Aorta (tissue), 5 donors: ENCODE data around the gene DUSP9. TPM values are rescaled to one million over a fixed set of nuclear protein-coding genes. Genes with fewer than 3 reads are reported as not detected.

ENCODE experiments used
- ATAC-seq: fragments of 200-7000 bp; cut with Tn5 transposase; one replicate; pipeline ENCODE4 v1.9.1; 2022; ENCODE audit warnings: moderate library complexity; ENCODE audit not compliant: low FRiP score
- DNase-seq, 2 donors: peaks; one replicate each; pipeline ENCODE4 v3.0.0-alpha.2; 2020
- H3K27ac ChIP-seq, 2 donors: one replicate each; pipeline ENCODE4 v1.5.1; 2013; ENCODE audit warnings: low read length in 2 of 2, mild to moderate bottlenecking in 2 of 2, moderate library complexity in 2 of 2, control low read depth in 1 of 2, inconsistent platforms in 1 of 2, low read depth in 1 of 2
- H3K27me3 ChIP-seq, 2 donors: one replicate each; pipeline ENCODE4 v1.6.1; 2013; ENCODE audit warnings: control low read depth in 1 of 2, low read length in 1 of 2, mild to moderate bottlenecking in 1 of 2, moderate library complexity in 1 of 2; ENCODE audit not compliant: insufficient read depth in 2 of 2, control insufficient read depth in 1 of 2
- H3K36me3 ChIP-seq, 2 donors: one replicate each; pipeline ENCODE4 v1.6.1; 2013; ENCODE audit warnings: control low read depth in 1 of 2, low read length in 1 of 2, mild to moderate bottlenecking in 1 of 2; ENCODE audit not compliant: insufficient read depth in 2 of 2, control insufficient read depth in 1 of 2
- H3K4me1 ChIP-seq, 2 donors: one replicate each; pipeline ENCODE4 v1.6.1; 2013; ENCODE audit warnings: low read length in 2 of 2, control low read depth in 1 of 2, mild to moderate bottlenecking in 1 of 2, moderate library complexity in 1 of 2; ENCODE audit not compliant: insufficient read depth in 2 of 2, control insufficient read depth in 1 of 2
- H3K4me3 ChIP-seq, 2 donors: one replicate each; pipeline ENCODE4 v1.5.1; 2013; ENCODE audit warnings: low read length in 2 of 2, control low read depth in 1 of 2, mild to moderate bottlenecking in 1 of 2
- H3K9me3 ChIP-seq: one replicate; pipeline ENCODE4 v1.6.1; 2013; ENCODE audit warnings: mild to moderate bottlenecking, low read length; ENCODE audit not compliant: control insufficient read depth
- WGBS, 2 donors: extraction: QIAGEN DNeasy Blood & Tissue Kit; methylation state at CpG; one replicate each; pipeline ENCODE4 v1.1.7; 2013; 5-methylcytosine and 5-hydroxymethylcytosine counted together
- intact Hi-C, 2 donors: fragments of 100-400 bp; cut with DNase I; formaldehyde crosslinking; loops; one replicate each; pipeline versions ENCODE4 v1.14.2 to v1.15.0; 2022
- polyA plus RNA-seq, 2 donors: library from polyadenylated mRNA; stranded (reverse); fragments of 200-250 nt; gene quantifications; one replicate each; pipeline ENCODE4 v1.2.3, GENCODE V29; 2013
- total RNA-seq, 2 donors: library from RNA; stranded (reverse); fragmentation: NEBNext Ultra II Directional; extraction: Animal tissue kit (Norgen Biotek cat#: 25700); gene quantifications; one replicate each; pipeline ENCODE4 v1.2.1, GENCODE V29; 2021
- donor health status: healthy with polysubstance abuse.
- donor health status: Bipolar disorder and iron deficiency.
- donor health status: DM: no; HTN: no; CAD: no.
- donor health status: DM: no; HTN: no; CAD: no.
- donor health status: DM: yes; HTN: yes; CAD: no.

DUSP9 gene
- total and polyA plus RNA-seq, 4 donors, result not detected

DNA sequence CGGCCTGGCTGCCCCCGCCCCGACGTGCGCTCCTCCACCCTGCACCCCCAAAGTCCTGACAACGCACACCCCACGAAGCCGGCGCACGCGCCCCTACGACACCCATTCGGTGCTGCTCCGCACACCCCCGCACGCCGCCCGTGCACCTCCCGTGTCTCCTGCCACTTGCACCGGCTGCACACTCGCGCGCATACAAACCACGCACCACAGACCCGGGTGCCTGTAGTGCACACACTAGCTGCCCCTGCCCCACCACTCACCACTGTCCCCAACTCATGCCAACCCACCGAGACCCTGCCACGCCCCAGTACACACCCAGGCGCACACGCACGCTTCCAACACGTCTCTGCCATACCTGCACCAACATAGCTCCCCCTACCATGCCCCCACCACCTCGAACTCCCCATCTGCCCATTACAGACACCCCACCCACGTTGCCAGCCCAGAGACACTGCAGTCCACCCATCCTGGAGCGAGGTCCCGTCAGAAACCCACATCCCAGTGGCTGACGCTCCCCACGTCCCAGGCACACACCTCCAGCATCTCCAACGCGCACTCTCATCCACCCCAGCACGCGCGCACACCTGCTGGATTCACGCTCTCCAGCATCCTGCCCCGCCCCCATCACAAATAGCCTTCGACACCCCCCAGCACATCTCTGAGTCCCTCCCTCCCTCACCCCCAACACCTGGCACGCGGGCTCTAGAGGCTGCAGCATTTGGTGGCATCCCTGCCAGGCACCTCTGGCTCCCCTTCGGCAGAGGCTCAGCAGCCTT is 4.2 kb upstream of the DUSP9 start:
- ATAC-seq (no peak), DNase-seq (peak; percentile 38 to 61)
- no peaks in the 10 kb centered on the region for H3K36me3 ChIP-seq
- 2 to 38% methylated on average over 37 to 48 of the region's 48 CpGs for WGBS, 2 donors
- no peaks in the 10 kb centered on the region for H3K27me3 ChIP-seq
- no peak overlapping the region for H3K4me3 ChIP-seq
- H3K4me1 ChIP-seq, result no peaks in the 10 kb centered on the region
- H3K27ac ChIP-seq, result no peak overlapping the region
- intact Hi-C loops, result no loop called here
- H3K9me3 ChIP-seq, result no peaks in the 10 kb centered on the region

DNA sequence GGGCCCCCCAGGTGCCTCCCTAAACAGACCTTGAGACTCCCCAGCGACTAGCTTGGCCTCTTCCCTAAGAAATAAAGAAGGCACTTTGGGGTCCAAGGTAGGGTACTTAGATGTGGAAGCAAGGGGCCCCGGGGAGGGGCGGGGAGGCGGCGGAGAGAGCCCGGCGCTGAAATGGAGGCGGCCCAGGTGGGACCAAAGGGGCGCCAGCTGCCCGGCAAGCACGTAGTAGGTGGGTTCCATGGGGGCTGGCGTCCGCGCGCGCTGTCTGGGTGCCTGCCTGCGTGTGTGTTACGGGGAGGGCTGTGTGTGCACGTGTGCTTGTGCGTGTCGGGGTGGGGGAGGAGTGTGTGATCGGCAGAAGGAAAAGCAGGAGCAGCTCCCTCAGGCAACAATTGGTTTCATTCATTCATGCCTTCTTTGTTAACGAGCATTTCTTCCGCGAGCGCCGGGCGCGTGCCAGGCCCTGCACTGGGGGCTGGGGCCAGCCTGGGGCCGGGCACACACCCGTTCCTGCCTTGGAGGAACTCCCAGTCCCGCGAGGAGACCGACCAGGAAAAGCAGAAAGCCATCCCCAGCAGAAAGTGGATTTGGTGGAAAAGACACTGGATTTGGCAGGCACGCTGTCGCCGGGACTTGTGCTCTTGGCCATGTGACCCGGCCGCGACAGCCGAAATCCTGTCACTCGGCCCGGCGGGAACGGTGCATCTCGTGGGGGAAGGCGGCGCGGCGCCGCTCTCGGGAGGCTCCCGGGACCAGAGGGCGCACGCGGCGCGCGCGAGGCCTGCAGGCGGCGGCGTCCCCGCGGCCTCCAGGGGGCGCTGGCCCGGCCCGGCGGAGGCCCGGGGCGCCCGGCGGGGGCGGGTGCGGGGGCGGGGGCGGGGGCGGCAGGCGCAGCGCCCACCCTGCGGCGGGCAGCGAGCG is 3.3 kb upstream of the DUSP9 start:
- no peaks in the 10 kb centered on the region for H3K27me3 ChIP-seq
- no peaks in the 10 kb centered on the region for H3K9me3 ChIP-seq
- DNase-seq (peak; percentile 49 to 77), ATAC-seq (no peak)
- no peaks in the 10 kb centered on the region for H3K4me1 ChIP-seq
- 1 to 25% methylated on average over 54 to 84 of the region's 84 CpGs for WGBS, 2 donors
- intact Hi-C loops, result no loop called here
- H3K4me3 ChIP-seq, result no peak overlapping the region
- H3K27ac ChIP-seq, result no peak overlapping the region
- H3K36me3 ChIP-seq, result no peaks in the 10 kb centered on the region

DNA sequence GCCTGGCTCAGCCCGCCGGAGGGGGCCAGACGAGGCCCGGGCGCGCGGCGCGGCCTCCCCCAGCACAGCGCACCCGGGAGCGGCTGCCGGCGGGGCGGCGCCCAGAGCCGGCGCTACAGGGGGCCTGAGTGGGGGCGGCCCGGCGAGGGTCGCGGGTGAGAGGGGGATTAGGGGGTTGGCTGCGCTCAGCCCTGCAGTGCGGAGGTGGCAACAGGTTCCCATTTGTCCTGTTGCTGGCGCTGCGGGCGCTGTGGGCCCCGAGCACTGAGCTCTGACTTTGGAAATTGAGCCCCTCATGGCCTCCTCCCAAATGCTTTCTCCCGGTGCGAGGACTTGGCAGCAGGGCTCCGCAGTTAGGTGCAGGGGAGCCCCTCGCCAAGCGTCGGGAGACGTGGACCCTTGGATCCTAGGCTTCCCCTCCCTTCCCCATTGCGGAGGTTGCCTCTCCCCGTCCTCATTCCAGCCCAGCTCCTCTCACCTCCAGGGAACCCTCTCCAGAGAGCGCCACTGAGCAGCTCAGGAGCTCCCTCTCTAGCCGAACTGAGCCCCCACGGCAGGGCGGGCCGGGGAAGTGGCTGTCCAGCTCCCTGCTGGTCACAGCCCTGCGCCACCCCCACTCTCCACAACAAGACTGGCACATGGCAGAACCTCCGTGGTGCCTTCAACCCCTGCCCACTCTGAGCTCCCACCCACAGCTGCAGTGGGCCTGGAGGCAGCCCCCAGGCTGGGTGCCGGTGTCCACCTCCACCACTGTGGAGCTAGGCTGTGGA is 2.5 kb upstream of the DUSP9 start:
- WGBS, 2 donors, result 4 to 29% methylated on average over 32 to 46 of the region's 46 CpGs

DNA sequence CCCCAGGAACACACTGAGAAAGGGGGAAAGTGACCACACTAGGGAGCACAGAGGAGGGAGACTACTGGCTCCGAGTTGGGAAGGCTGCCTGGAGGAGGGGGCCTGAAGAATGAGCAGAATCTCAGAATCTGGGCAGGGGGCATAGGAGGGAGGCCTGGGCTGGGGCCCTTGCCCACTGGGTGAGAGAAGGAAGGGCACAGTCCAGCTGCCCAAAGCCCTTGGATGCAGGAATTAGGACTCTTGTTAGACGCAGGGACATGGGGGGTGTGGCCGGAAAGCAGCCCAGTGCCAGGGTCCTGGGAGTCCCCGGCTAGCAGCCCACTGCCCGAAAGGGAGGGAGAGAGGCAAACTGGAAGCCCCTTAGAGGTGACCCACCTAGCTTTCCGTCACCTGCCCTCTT is 1.9 kb upstream of the DUSP9 start:
- no peaks in the 10 kb centered on the region for H3K4me1 ChIP-seq
- H3K4me3 ChIP-seq, result no peak overlapping the region
- peak; percentile 29 to 50 for DNase-seq
- no peaks in the 10 kb centered on the region for H3K9me3 ChIP-seq
- ATAC-seq, result no peak
- no peaks in the 10 kb centered on the region for H3K27me3 ChIP-seq
- intact Hi-C loops, result no loop called here
- 41 to 59% methylated on average over 6 of the region's 6 CpGs for whole genome bisulfite sequencing, 2 donors
- H3K27ac ChIP-seq, result no peak overlapping the region
- H3K36me3 ChIP-seq, result no peaks in the 10 kb centered on the region

More for the DNA sequence above, 2.5 kb upstream of the DUSP9 start:
- DNase-seq (peak; percentile 35 to 68), ATAC-seq (no peak)
- H3K4me1 ChIP-seq, result no peaks in the 10 kb centered on the region
- H3K27me3 ChIP-seq, result no peaks in the 10 kb centered on the region
- H3K36me3 ChIP-seq, result no peaks in the 10 kb centered on the region
- no peak overlapping the region for H3K4me3 ChIP-seq
- intact Hi-C loops, result no loop called here
- H3K9me3 ChIP-seq, result no peaks in the 10 kb centered on the region
- no peak overlapping the region for H3K27ac ChIP-seq

DNA sequence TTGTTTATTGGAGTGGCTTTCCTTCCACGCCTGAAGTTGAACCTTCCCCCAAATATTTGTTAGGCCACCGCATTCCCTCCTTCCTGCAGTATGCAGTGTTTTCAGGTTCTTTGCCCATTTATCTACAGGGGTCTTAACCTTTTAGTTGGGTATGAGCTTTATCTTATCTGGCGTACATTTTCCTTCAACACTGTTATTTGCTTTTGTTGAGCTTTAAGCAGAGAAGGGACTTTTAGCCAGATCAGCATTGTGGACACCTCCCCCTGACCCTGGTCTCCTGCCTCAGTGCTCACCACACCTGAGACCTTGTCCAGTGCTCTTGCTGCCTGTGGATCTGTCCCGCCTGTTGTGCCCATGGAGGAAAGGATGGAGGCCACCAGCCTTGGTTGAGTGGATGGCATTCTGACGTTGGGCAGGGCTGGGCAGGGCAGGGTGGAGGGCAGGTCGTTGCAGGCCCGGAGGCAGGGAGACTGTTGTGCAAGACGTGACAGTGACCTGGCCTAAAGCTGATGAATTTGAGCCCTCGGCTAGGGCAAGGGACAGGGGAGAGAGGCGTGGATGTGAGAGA is 998 bp upstream of the DUSP9 start:
- Histone ChIP-seq H3K4me3 (no peak overlapping the region), H3K27ac (no peak overlapping the region), H3K9me3 (no peaks in the 10 kb centered on the region), H3K4me1 (no peaks in the 10 kb centered on the region), H3K36me3 (no peaks in the 10 kb centered on the region), H3K27me3 (no peaks in the 10 kb centered on the region)
- WGBS, 2 donors, result 57 to 61% methylated on average over 10 of the region's 10 CpGs
- no peak for ATAC-seq
- peak in 1 of 2 donors; percentile 51 for DNase-seq
- intact Hi-C loops, result no loop called here

DNA sequence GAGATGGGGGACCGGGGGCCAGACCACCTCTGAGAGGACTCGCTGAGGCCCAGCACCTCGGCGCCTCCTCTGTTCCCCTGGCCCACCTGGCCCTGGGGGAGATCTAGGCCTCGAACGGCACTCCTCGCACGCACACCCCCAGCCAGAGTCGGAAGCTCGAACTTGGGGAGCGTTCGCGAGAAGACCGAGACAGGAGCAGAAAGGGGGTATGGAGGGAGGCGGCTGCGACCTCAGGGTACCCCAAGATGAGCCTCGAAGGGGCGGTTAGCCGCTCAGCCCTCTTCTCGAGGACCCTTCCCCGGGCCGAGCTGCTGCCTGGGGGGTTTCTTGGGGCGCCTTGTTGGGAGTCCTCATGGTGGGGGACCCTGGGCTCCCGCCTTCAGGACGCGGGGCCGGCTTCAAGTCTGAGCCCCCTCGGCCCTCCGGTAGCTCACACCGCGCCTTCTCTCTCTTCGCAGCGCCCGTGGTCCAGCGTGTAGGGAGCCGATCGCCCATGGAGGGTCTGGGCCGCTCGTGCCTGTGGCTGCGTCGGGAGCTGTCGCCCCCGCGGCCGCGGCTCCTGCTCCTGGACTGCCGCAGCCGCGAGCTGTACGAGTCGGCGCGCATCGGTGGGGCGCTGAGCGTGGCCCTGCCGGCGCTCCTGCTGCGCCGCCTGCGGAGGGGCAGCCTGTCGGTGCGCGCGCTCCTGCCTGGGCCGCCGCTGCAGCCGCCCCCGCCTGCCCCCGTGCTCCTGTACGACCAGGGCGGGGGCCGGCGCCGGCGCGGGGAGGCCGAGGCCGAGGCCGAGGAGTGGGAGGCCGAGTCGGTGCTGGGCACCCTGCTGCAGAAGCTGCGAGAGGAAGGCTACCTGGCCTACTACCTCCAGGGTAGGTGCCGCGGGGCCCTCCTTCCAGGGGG is 706 bp downstream of the DUSP9 start:
- Histone ChIP-seq H3K36me3 (no peaks in the 10 kb centered on the region), H3K27me3 (no peaks in the 10 kb centered on the region), H3K4me3 (no peak overlapping the region), H3K9me3 (no peaks in the 10 kb centered on the region), H3K4me1 (no peaks in the 10 kb centered on the region), H3K27ac (no peak overlapping the region)
- DNase-seq (peak; percentile 35 to 70), ATAC-seq (no peak)
- WGBS, 2 donors, result 6 to 37% methylated on average over 58 to 85 of the region's 85 CpGs
- intact Hi-C loops, result no loop called here

DNA sequence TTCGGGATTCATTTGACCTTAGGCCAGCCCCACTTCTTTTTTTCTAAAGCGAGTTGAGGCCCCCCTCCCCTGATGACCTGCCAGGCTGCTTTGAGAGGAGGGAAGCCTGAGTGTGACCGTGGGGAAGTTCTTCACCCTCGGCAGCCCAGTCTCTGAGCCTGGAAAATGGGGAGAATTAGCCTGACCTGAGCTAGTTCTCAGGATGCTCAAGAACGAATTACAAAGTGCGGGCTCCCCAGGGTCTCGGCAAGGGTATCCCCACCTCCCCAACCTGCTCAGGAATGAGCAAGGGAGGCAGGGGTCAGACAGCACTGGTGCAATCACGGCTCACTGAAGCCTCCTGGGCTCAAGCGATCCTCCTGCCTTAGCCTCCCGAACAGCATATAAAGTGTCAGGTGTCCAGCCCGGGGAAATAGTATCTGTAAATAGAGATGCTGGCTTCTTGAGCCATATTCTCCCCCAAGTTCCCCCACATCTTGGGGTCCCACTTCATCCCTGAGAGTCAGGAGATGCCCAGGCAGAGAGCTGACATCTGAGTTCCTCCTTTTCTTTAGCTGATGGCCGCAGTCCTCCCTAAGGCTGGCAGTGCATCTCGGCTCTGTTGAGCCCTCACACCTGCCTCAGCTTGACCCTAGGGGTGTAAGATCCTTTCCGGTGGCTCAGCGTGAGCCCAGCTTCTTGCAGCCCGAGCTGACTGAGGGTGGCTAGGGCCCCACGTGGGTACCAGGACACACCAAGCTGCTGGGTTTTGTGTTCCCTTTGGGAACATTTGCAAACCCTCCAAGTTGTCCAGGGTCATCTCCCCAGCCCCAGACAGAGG is 1.6 kb downstream of the DUSP9 start:
- Histone ChIP-seq H3K9me3 (no peaks in the 10 kb centered on the region), H3K4me3 (no peak overlapping the region), H3K27ac (no peak overlapping the region), H3K27me3 (no peaks in the 10 kb centered on the region), H3K36me3 (no peaks in the 10 kb centered on the region), H3K4me1 (no peaks in the 10 kb centered on the region)
- ATAC-seq, result no peak
- 70 to 73% methylated on average over 17 of the region's 17 CpGs for WGBS, 2 donors
- DNase-seq, result peak; percentile 24 to 37
- intact Hi-C loops, result no loop called here
